ENCODE data around the gene CMPK2. TPM values are rescaled to one million over a fixed set of nuclear protein-coding genes. Genes with fewer than 3 reads are reported as not detected.
A peak's percentile ranks its signal among the peaks of the same experiment; 100 is the strongest.

CMPK2 gene
- total RNA-seq, 4 donors from 2014 or later: 2.9 to 31.1 (median 5.9) TPM

GRCh38 chr2:6832596-6833299 is 33.0 kb downstream of the CMPK2 start:
- no peak for ATAC-seq (ENCODE audit: low FRiP score)

GRCh38 chr2:6831229-6831628 is 34.5 kb downstream of the CMPK2 start:
- no peak for ATAC-seq (ENCODE audit: low FRiP score)
- DNase-seq (ENCODE audit: low spot score): no peak
- TF ChIP-seq CTCF (IDR thresholded peaks at IDR 0.05): no peak

More at GRCh38 chr2:6832596-6833299, 33.0 kb downstream of the CMPK2 start:
- DNase-seq (ENCODE audit: low spot score): no peak
- TF ChIP-seq CTCF (IDR thresholded peaks at IDR 0.05): no peak

GRCh38 chr2:6828299-6828584 is 37.5 kb downstream of the CMPK2 start:
- no peak for TF ChIP-seq CTCF (IDR thresholded peaks at IDR 0.05)
- ATAC-seq (ENCODE audit: low FRiP score) (no peak), DNase-seq (ENCODE audit: low spot score) (no peak)

- no peak for DNase-seq (ENCODE audit: low spot score)
- no peak for ATAC-seq (ENCODE audit: low FRiP score)
- TF ChIP-seq CTCF (IDR thresholded peaks at IDR 0.05): no peak
These were observed 38.0 kb downstream of the CMPK2 start for GRCh38 chr2:6827566-6828298.

- TF ChIP-seq CTCF (IDR thresholded peaks at IDR 0.05): no peak
- no peak for DNase-seq (ENCODE audit: low spot score)
- ATAC-seq (ENCODE audit: low FRiP score): peak; percentile 52
These were observed 39.4 kb downstream of the CMPK2 start for GRCh38 chr2:6826081-6826913.

- ATAC-seq (ENCODE audit: low FRiP score) (no peak), DNase-seq (ENCODE audit: low spot score) (no peak)
- no peak for TF ChIP-seq CTCF (IDR thresholded peaks at IDR 0.05)
These were observed 40.7 kb downstream of the CMPK2 start for GRCh38 chr2:6824962-6825361.
